BE2C (cell line): Measurements from ENCODE around the gene PTPRR.

Experiments used
- DNase-seq: peaks from one replicate; pipeline ENCODE4 v3.0.0-alpha.2; 2020
- H3K27me3 ChIP-seq: fragments of 250-450 bp; sonication (Bioruptor Pico); 2 replicates; pipeline ENCODE4 v1.5.1; 2020; ENCODE audit warnings: mild to moderate bottlenecking
- H3K36me3 ChIP-seq: fragments of 250-450 bp; sonication (Bioruptor Pico); 2 replicates; pipeline ENCODE4 v1.5.1; 2020; ENCODE audit warnings: mild to moderate bottlenecking
- H3K4me1 ChIP-seq: fragments of 250-450 bp; sonication (Bioruptor Pico); 2 replicates; pipeline ENCODE4 v1.5.1; 2020
- H3K4me3 ChIP-seq: 2 replicates; pipeline ENCODE4 v1.5.1; 2011; ENCODE audit warnings: low read depth, low read length
- H3K9me3 ChIP-seq: fragments of 250-450 bp; sonication (Bioruptor Pico); 2 replicates; pipeline ENCODE4 v1.5.1; 2020
- CTCF ChIP-seq: IDR thresholded peaks from 2 replicates; pipeline ENCODE4 v1.5.1; 2012; ENCODE audit warnings: mild to moderate bottlenecking, low read depth, low read length

PTPRR gene

GRCh38 chr12:70823182-70823976 lies 97.2 kb downstream of the PTPRR start:
- Histone ChIP-seq H3K4me1 (peaks cover 11% of the 10 kb centered on the region), H3K9me3 (0 out of 2 replicates have a peak, but pooled peaks cover 2% of the 10 kb centered on the region), H3K4me3 (no peak overlapping the region), H3K27me3 (no peaks in the 10 kb centered on the region), H3K36me3 (no peaks in the 10 kb centered on the region; the same call in 1 of the 2 replicates)
- TF ChIP-seq CTCF = peak; percentile 52
- peak; percentile 21 for DNase-seq

- H3K27me3 ChIP-seq = no peaks in the 10 kb centered on the region
- TF ChIP-seq CTCF = no peak
- no peak overlapping the region; the same call in 1 of the 2 replicates for H3K4me3 ChIP-seq
- H3K36me3 ChIP-seq = no peaks in the 10 kb centered on the region; the same call in 1 of the 2 replicates
- H3K9me3 ChIP-seq = 0 out of 2 replicates have a peak, but pooled peaks cover 2% of the 10 kb centered on the region
- no peak for DNase-seq
- peaks cover 11% of the 10 kb centered on the region for H3K4me1 ChIP-seq
These were observed 98.1 kb downstream of the PTPRR start for GRCh38 chr12:70822412-70822811.

GRCh38 chr12:70815971-70816391 lies 104.6 kb downstream of the PTPRR start:
- TF ChIP-seq CTCF = no peak
- H3K9me3 ChIP-seq = peaks cover 2% of the 10 kb centered on the region; the same call in 1 of the 2 replicates
- no peaks in the 10 kb centered on the region for H3K27me3 ChIP-seq
- no peaks in the 10 kb centered on the region for H3K36me3 ChIP-seq
- no peak overlapping the region for H3K4me3 ChIP-seq
- no peak for DNase-seq
- peaks cover 21% of the 10 kb centered on the region for H3K4me1 ChIP-seq

GRCh38 chr12:70815056-70815455 lies 105.5 kb downstream of the PTPRR start:
- Histone ChIP-seq H3K27me3 (no peaks in the 10 kb centered on the region), H3K4me3 (no peak overlapping the region), H3K36me3 (no peaks in the 10 kb centered on the region), H3K9me3 (no peaks in the 10 kb centered on the region; the same call in 1 of the 2 replicates), H3K4me1 (peaks cover 31% of the 10 kb centered on the region)
- no peak for DNase-seq
- no peak for TF ChIP-seq CTCF

- Histone ChIP-seq H3K4me1 (peaks cover 39% of the 10 kb centered on the region), H3K9me3 (no peaks in the 10 kb centered on the region; the same call in 1 of the 2 replicates), H3K36me3 (no peaks in the 10 kb centered on the region), H3K27me3 (no peaks in the 10 kb centered on the region), H3K4me3 (no peak overlapping the region)
- no peak for DNase-seq
- TF ChIP-seq CTCF = no peak
These were observed 107.0 kb downstream of the PTPRR start for GRCh38 chr12:70813559-70813958.

GRCh38 chr12:70812136-70812535 lies 108.4 kb downstream of the PTPRR start:
- no peak for TF ChIP-seq CTCF
- H3K9me3 ChIP-seq = no peaks in the 10 kb centered on the region; the same call in 1 of the 2 replicates

More at GRCh38 chr12:70812136-70812535, 108.4 kb downstream of the PTPRR start:
- Histone ChIP-seq H3K36me3 (no peaks in the 10 kb centered on the region), H3K4me3 (no peak overlapping the region), H3K27me3 (no peaks in the 10 kb centered on the region), H3K4me1 (peaks cover 48% of the 10 kb centered on the region)
- no peak for DNase-seq
